Measurements from ENCODE around the gene THSD7A.

THSD7A gene

DNA sequence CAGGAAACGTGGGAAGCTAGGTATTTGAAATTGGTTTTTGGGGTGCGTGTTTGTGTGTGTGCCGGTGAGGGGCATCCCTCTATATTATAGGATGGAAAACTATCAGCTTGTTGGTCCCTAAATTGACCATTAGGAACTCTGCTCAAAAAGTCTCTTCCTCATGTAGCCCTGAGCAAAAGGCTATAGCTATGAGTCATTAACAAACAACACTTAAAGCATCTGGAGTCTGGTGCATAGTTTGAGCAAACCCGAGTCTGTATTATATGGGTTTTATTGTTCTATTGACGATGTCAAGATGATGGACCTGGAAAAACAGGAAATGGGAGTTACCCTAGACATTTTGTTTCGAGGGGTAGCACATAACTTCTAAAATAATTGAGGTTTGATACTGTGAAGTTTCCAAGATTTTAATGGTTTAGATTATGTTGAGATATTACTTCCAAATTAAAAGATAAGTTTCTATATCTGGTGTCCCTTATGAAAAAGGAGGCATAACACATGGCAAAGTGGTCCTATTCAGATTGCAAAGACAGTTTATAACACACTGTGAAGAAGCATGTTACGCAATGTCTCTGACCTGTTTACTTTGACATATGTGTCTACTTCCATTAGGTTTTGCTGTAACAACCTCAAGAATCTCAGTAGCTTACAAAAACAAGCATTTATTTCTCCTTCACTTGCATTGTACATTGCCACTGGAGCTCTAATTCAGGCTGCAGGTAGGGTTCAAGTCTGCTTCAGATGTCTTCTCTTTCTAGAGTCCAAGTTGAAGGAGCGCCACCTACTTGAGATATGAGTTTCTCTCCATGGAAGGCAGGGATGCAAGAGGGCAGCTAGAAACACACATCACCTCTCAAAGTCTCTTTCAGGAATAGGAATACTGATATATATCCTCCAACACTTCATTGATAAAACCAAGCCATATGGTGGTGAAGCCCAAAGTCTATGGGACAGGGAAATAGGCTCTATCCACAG is 500.6 kb downstream of the THSD7A start:
- TF ChIP-seq FOXP2 (optimal IDR thresholded peaks at IDR 0.05; ENCODE audit: borderline replicate concordance, extremely low read depth, extremely low read length, insufficient read depth) (no peak), SIN3A (IDR thresholded peaks at IDR 0.05; ENCODE audit: borderline replicate concordance, insufficient read depth, low read length) (no peak), TAF1 (IDR thresholded peaks at IDR 0.05; ENCODE audit: borderline replicate concordance, insufficient read depth, low read length) (no peak), POLR2AphosphoS5 (IDR thresholded peaks at IDR 0.05; ENCODE audit: low read depth, low read length) (no peak), REST (IDR thresholded peaks at IDR 0.05; ENCODE audit: insufficient read depth in 1 of 2, low read depth in 2 of 2, low read length in 2 of 2) (no peak)

DNA sequence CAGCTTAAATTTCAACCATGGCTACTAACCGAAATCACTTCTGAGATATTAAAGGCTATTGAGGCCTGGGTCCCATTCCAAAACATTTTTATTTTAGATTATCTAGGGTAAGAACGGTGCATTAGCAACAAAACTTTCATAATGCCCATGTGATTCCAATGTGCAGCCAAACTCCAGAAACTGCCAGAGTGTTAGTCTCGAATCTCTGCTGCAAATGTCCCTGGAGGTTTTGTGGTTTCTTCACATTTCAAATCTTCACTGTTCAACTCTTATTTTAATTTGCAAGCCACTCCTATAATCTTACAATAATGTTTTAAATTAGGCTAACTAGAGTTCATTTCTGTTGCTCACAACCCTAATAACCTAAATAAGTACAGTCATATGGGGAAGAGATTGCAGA is 501.3 kb downstream of the THSD7A start:
- no peak for TF ChIP-seq SIN3A (IDR thresholded peaks at IDR 0.05; ENCODE audit: borderline replicate concordance, insufficient read depth, low read length)

- no peak for TF ChIP-seq REST (IDR thresholded peaks at IDR 0.05; ENCODE audit: insufficient read depth in 1 of 2, low read depth in 2 of 2, low read length in 2 of 2)
- TF ChIP-seq SIN3A (IDR thresholded peaks at IDR 0.05; ENCODE audit: borderline replicate concordance, insufficient read depth, low read length) = no peak
- TF ChIP-seq TAF1 (IDR thresholded peaks at IDR 0.05; ENCODE audit: borderline replicate concordance, insufficient read depth, low read length) = no peak
- TF ChIP-seq POLR2AphosphoS5 (IDR thresholded peaks at IDR 0.05; ENCODE audit: low read depth, low read length) = no peak
- no peak for TF ChIP-seq FOXP2 (optimal IDR thresholded peaks at IDR 0.05; ENCODE audit: borderline replicate concordance, extremely low read depth, extremely low read length, insufficient read depth)
Measured at GRCh38 chr7:11330208-11330607, 501.8 kb downstream of the THSD7A start.

DNA sequence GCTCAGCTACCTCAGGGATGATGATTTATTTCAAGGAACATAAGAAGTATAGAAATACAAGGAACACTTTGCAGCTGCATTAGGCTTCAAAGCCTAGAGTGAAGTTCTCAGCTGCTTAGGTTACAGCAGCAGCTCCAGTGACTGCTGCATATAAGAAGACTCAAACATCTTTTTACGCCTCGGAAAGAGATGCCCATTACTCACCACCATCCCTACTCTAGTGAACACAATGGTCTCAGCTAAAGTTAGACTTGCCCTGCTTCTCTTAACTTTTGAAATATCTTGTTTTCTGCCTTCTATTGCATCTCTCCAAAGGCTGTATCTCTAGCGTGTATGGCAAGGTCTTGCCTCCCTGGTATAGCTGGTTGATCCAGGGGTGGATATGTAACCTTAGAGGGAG is 502.4 kb downstream of the THSD7A start:
- TF ChIP-seq SIN3A (IDR thresholded peaks at IDR 0.05; ENCODE audit: borderline replicate concordance, insufficient read depth, low read length) (no peak), TAF1 (IDR thresholded peaks at IDR 0.05; ENCODE audit: borderline replicate concordance, insufficient read depth, low read length) (no peak), POLR2AphosphoS5 (IDR thresholded peaks at IDR 0.05; ENCODE audit: low read depth, low read length) (no peak), REST (IDR thresholded peaks at IDR 0.05; ENCODE audit: insufficient read depth in 1 of 2, low read depth in 2 of 2, low read length in 2 of 2) (no peak), FOXP2 (optimal IDR thresholded peaks at IDR 0.05; ENCODE audit: borderline replicate concordance, extremely low read depth, extremely low read length, insufficient read depth) (no peak)

DNA sequence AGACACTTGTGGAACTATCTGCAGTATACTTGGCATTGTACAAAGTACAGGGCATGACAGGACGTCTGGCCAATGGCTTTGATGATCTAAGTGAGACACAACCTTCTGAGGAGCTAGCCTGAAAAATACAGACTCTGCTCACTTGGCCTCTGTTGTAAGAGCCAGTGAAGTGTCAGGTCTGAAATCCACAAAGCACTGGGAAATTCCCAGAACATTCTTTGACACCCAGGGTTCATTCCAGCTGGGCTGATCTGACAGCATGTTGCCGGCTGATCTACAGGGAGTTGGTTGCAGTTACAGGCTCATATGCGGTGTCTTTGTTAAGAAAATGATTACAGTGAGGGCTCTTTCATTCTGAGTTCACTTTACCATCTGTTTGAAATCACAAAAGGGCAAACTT is 503.7 kb downstream of the THSD7A start:
- no peak for TF ChIP-seq FOXP2 (optimal IDR thresholded peaks at IDR 0.05; ENCODE audit: borderline replicate concordance, extremely low read depth, extremely low read length, insufficient read depth)
- no peak for TF ChIP-seq REST (IDR thresholded peaks at IDR 0.05; ENCODE audit: insufficient read depth in 1 of 2, low read depth in 2 of 2, low read length in 2 of 2)
- TF ChIP-seq POLR2AphosphoS5 (IDR thresholded peaks at IDR 0.05; ENCODE audit: low read depth, low read length) = no peak
- no peak for TF ChIP-seq SIN3A (IDR thresholded peaks at IDR 0.05; ENCODE audit: borderline replicate concordance, insufficient read depth, low read length)
- TF ChIP-seq TAF1 (IDR thresholded peaks at IDR 0.05; ENCODE audit: borderline replicate concordance, insufficient read depth, low read length) = no peak
